Measurements from ENCODE around the gene ERRFI1.

DNA sequence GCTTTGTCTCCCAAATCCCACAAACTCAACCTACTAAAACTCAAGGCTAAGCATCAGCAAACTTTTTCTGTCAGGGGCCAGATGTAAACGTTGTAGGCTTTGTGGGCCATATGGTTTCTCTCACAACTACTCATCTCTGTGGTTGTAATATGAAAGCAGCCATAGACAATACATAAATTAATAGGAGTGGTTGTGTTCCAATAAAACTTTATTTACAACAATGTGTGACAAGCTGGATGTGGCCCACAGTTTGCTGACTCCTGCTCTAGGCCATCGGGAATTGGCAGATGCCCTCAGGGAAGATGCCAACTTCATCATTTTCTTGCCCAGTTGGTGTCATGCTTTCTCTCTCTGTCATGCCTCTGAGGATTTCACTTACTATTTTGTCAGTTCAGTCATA lies 17.5 kb upstream of the ERRFI1 start:
- TF ChIP-seq, protein P1, sequence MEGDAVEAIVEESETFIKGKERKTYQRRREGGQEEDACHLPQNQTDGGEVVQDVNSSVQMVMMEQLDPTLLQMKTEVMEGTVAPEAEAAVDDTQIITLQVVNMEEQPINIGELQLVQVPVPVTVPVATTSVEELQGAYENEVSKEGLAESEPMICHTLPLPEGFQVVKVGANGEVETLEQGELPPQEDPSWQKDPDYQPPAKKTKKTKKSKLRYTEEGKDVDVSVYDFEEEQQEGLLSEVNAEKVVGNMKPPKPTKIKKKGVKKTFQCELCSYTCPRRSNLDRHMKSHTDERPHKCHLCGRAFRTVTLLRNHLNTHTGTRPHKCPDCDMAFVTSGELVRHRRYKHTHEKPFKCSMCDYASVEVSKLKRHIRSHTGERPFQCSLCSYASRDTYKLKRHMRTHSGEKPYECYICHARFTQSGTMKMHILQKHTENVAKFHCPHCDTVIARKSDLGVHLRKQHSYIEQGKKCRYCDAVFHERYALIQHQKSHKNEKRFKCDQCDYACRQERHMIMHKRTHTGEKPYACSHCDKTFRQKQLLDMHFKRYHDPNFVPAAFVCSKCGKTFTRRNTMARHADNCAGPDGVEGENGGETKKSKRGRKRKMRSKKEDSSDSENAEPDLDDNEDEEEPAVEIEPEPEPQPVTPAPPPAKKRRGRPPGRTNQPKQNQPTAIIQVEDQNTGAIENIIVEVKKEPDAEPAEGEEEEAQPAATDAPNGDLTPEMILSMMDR (conservative IDR thresholded peaks at IDR 0.05; ENCODE audit: low read length), result no peak
- TF ChIP-seq EZH2phosphoT487 (IDR thresholded peaks at IDR 0.05; ENCODE audit: borderline replicate concordance, low read depth, low read length), result no peak
